Measurements from ENCODE around the gene SLC38A5. TPM values are rescaled to one million over a fixed set of nuclear protein-coding genes. Genes with fewer than 3 reads are reported as not detected.

The SLC38A5 gene
- total RNA-seq, 1 donor from 2014 or later = 21.7 TPM

GRCh38 chrX:48489296-48489695 lies 19.2 kb upstream of the SLC38A5 start:
- H3K4me1 Mint-ChIP-seq (ENCODE audit: unreplicated experiment) = peaks cover 5% of the 10 kb centered on the region
- no peak overlapping the region for H3K27ac Mint-ChIP-seq (ENCODE audit: unreplicated experiment)
- H3K4me3 Mint-ChIP-seq (ENCODE audit: unreplicated experiment) = no peak overlapping the region
- H3K27me3 Mint-ChIP-seq (ENCODE audit: unreplicated experiment) = peaks cover 2% of the 10 kb centered on the region
- H3K36me3 Mint-ChIP-seq (ENCODE audit: low read depth, unreplicated experiment) = no peaks in the 10 kb centered on the region
- no peak for TF ChIP-seq CTCF (IDR thresholded peaks at IDR 0.05; ENCODE audit: unreplicated experiment)
- no peaks in the 10 kb centered on the region for H3K9me3 Mint-ChIP-seq (ENCODE audit: unreplicated experiment)
- no peak for DNase-seq (ENCODE audit: low spot score)

- peaks cover 5% of the 10 kb centered on the region for H3K4me1 Mint-ChIP-seq (ENCODE audit: unreplicated experiment)
- no peak overlapping the region for H3K27ac Mint-ChIP-seq (ENCODE audit: unreplicated experiment)
- H3K4me3 Mint-ChIP-seq (ENCODE audit: unreplicated experiment) = no peak overlapping the region
- DNase-seq (ENCODE audit: low spot score) = no peak
- no peaks in the 10 kb centered on the region for H3K9me3 Mint-ChIP-seq (ENCODE audit: unreplicated experiment)
- peaks cover 2% of the 10 kb centered on the region for H3K27me3 Mint-ChIP-seq (ENCODE audit: unreplicated experiment)
- TF ChIP-seq CTCF (IDR thresholded peaks at IDR 0.05; ENCODE audit: unreplicated experiment) = no peak
- no peaks in the 10 kb centered on the region for H3K36me3 Mint-ChIP-seq (ENCODE audit: low read depth, unreplicated experiment)
Observed at GRCh38 chrX:48488034-48488433, 18.0 kb upstream of the SLC38A5 start.

GRCh38 chrX:48487362-48487798 lies 17.3 kb upstream of the SLC38A5 start:
- Mint-ChIP-seq H3K4me1 (ENCODE audit: unreplicated experiment) (peaks cover 5% of the 10 kb centered on the region), H3K36me3 (ENCODE audit: low read depth, unreplicated experiment) (no peaks in the 10 kb centered on the region), H3K4me3 (ENCODE audit: unreplicated experiment) (no peak overlapping the region), H3K27me3 (ENCODE audit: unreplicated experiment) (peaks cover 2% of the 10 kb centered on the region), H3K9me3 (ENCODE audit: unreplicated experiment) (no peaks in the 10 kb centered on the region), H3K27ac (ENCODE audit: unreplicated experiment) (no peak overlapping the region)
- TF ChIP-seq CTCF (IDR thresholded peaks at IDR 0.05; ENCODE audit: unreplicated experiment) = no peak
- no peak for DNase-seq (ENCODE audit: low spot score)

DNA sequence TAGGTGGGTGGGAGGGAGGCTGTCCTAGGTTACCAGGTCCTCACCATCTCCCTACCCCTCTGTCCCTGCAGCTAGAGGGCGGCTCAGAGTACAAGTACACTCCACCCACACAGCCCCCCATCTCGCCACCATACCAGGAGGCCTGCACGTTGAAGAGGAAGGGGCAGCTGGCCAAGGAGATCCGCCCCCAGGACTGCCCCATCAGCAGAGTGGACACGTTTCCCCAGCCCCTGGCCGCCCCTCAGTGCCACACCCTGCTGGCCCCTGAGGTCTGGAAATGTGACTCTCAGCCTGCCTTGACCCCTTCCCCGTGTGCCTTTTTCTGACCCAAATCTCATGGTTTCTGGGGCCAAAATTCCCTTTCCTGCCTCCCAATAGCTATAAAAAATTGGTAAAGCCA lies 12.5 kb upstream of the SLC38A5 start:
- TF ChIP-seq CTCF (IDR thresholded peaks at IDR 0.05; ENCODE audit: unreplicated experiment) = no peak
- Mint-ChIP-seq H3K4me1 (ENCODE audit: unreplicated experiment) (peaks cover 2% of the 10 kb centered on the region), H3K4me3 (ENCODE audit: unreplicated experiment) (no peak overlapping the region), H3K9me3 (ENCODE audit: unreplicated experiment) (no peaks in the 10 kb centered on the region), H3K36me3 (ENCODE audit: low read depth, unreplicated experiment) (peaks cover 14% of the 10 kb centered on the region), H3K27ac (ENCODE audit: unreplicated experiment) (no peak overlapping the region), H3K27me3 (ENCODE audit: unreplicated experiment) (peaks cover 2% of the 10 kb centered on the region)
- DNase-seq (ENCODE audit: low spot score) = no peak

GRCh38 chrX:48480583-48480982 lies 10.5 kb upstream of the SLC38A5 start:
- no peak for DNase-seq (ENCODE audit: low spot score)
- no peak for TF ChIP-seq CTCF (IDR thresholded peaks at IDR 0.05; ENCODE audit: unreplicated experiment)
- peaks cover 6% of the 10 kb centered on the region for H3K27me3 Mint-ChIP-seq (ENCODE audit: unreplicated experiment)
- H3K27ac Mint-ChIP-seq (ENCODE audit: unreplicated experiment) = no peak overlapping the region
- H3K4me1 Mint-ChIP-seq (ENCODE audit: unreplicated experiment) = peaks cover 18% of the 10 kb centered on the region
- peaks cover 22% of the 10 kb centered on the region for H3K36me3 Mint-ChIP-seq (ENCODE audit: low read depth, unreplicated experiment)
- H3K9me3 Mint-ChIP-seq (ENCODE audit: unreplicated experiment) = no peaks in the 10 kb centered on the region
- H3K4me3 Mint-ChIP-seq (ENCODE audit: unreplicated experiment) = peak overlapping the region; percentile 52

Measured in endothelial cell (in vitro differentiated cells).